ENCODE results near the gene SCEL. TPM values are rescaled to one million over a fixed set of nuclear protein-coding genes. Genes with fewer than 3 reads are reported as not detected.

The SCEL gene
- total RNA-seq, 1 donor from 2014 or later: not detected

GRCh38 chr13:77519808-77520207 is 15.7 kb upstream of the SCEL start:
- Mint-ChIP-seq H3K4me1 (ENCODE audit: low read depth, unreplicated experiment) (no peaks in the 10 kb centered on the region), H3K4me3 (ENCODE audit: unreplicated experiment) (no peak overlapping the region), H3K9me3 (ENCODE audit: unreplicated experiment) (no peaks in the 10 kb centered on the region), H3K27me3 (ENCODE audit: unreplicated experiment) (no peaks in the 10 kb centered on the region), H3K36me3 (ENCODE audit: unreplicated experiment) (no peaks in the 10 kb centered on the region), H3K27ac (ENCODE audit: unreplicated experiment) (no peak overlapping the region)
- no peak for TF ChIP-seq CTCF (IDR thresholded peaks at IDR 0.05; ENCODE audit: partially characterized antibody, unreplicated experiment)
- no peak for DNase-seq

GRCh38 chr13:77521194-77521593 is 14.3 kb upstream of the SCEL start:
- Mint-ChIP-seq H3K36me3 (ENCODE audit: unreplicated experiment) (no peaks in the 10 kb centered on the region), H3K4me3 (ENCODE audit: unreplicated experiment) (no peak overlapping the region), H3K27me3 (ENCODE audit: unreplicated experiment) (no peaks in the 10 kb centered on the region), H3K9me3 (ENCODE audit: unreplicated experiment) (no peaks in the 10 kb centered on the region), H3K4me1 (ENCODE audit: low read depth, unreplicated experiment) (no peaks in the 10 kb centered on the region), H3K27ac (ENCODE audit: unreplicated experiment) (no peak overlapping the region)
- DNase-seq: no peak
- no peak for TF ChIP-seq CTCF (IDR thresholded peaks at IDR 0.05; ENCODE audit: partially characterized antibody, unreplicated experiment)

- no peak for TF ChIP-seq CTCF (IDR thresholded peaks at IDR 0.05; ENCODE audit: partially characterized antibody, unreplicated experiment)
- Mint-ChIP-seq H3K27me3 (ENCODE audit: unreplicated experiment) (no peaks in the 10 kb centered on the region), H3K9me3 (ENCODE audit: unreplicated experiment) (no peaks in the 10 kb centered on the region), H3K4me1 (ENCODE audit: low read depth, unreplicated experiment) (no peaks in the 10 kb centered on the region), H3K36me3 (ENCODE audit: unreplicated experiment) (no peaks in the 10 kb centered on the region), H3K27ac (ENCODE audit: unreplicated experiment) (no peak overlapping the region), H3K4me3 (ENCODE audit: unreplicated experiment) (no peak overlapping the region)
- DNase-seq: no peak
Observed at GRCh38 chr13:77521595-77522367, 13.7 kb upstream of the SCEL start.

GRCh38 chr13:77522444-77522843 is 13.1 kb upstream of the SCEL start:
- H3K4me3 Mint-ChIP-seq (ENCODE audit: unreplicated experiment): no peak overlapping the region
- H3K4me1 Mint-ChIP-seq (ENCODE audit: low read depth, unreplicated experiment): no peaks in the 10 kb centered on the region
- H3K27ac Mint-ChIP-seq (ENCODE audit: unreplicated experiment): no peak overlapping the region
- H3K36me3 Mint-ChIP-seq (ENCODE audit: unreplicated experiment): no peaks in the 10 kb centered on the region
- no peaks in the 10 kb centered on the region for H3K9me3 Mint-ChIP-seq (ENCODE audit: unreplicated experiment)
- no peaks in the 10 kb centered on the region for H3K27me3 Mint-ChIP-seq (ENCODE audit: unreplicated experiment)
- no peak for TF ChIP-seq CTCF (IDR thresholded peaks at IDR 0.05; ENCODE audit: partially characterized antibody, unreplicated experiment)
- DNase-seq: no peak

- no peak for TF ChIP-seq CTCF (IDR thresholded peaks at IDR 0.05; ENCODE audit: partially characterized antibody, unreplicated experiment)
- H3K36me3 Mint-ChIP-seq (ENCODE audit: unreplicated experiment): no peaks in the 10 kb centered on the region
- no peaks in the 10 kb centered on the region for H3K27me3 Mint-ChIP-seq (ENCODE audit: unreplicated experiment)
- H3K4me1 Mint-ChIP-seq (ENCODE audit: low read depth, unreplicated experiment): no peaks in the 10 kb centered on the region
- no peak overlapping the region for H3K27ac Mint-ChIP-seq (ENCODE audit: unreplicated experiment)
- no peak overlapping the region for H3K4me3 Mint-ChIP-seq (ENCODE audit: unreplicated experiment)
- DNase-seq: no peak
- H3K9me3 Mint-ChIP-seq (ENCODE audit: unreplicated experiment): no peaks in the 10 kb centered on the region
Observed at GRCh38 chr13:77523386-77523785, 12.1 kb upstream of the SCEL start.

Measured in glutamatergic neuron (in vitro differentiated cells).